M059J (cell line): Measurements from ENCODE around the gene CHCHD6. TPM values are rescaled to one million over a fixed set of nuclear protein-coding genes. Genes with fewer than 3 reads are reported as not detected.

Experiments used
- DNase-seq: peaks from one replicate; pipeline ENCODE4 v3.0.0-alpha.2; 2012; ENCODE audit warnings: low read depth
- total RNA-seq: library from RNA; depleted of rRNA; stranded (reverse); fragments of >200 nt; shearing (Covaris generic); gene quantifications from 2 replicates; pipeline ENCODE4 v1.2.3, GENCODE V29; 2014

Gene CHCHD6
- total RNA-seq, 1 experiment from 2014 or later, result 18.7 TPM

DNA sequence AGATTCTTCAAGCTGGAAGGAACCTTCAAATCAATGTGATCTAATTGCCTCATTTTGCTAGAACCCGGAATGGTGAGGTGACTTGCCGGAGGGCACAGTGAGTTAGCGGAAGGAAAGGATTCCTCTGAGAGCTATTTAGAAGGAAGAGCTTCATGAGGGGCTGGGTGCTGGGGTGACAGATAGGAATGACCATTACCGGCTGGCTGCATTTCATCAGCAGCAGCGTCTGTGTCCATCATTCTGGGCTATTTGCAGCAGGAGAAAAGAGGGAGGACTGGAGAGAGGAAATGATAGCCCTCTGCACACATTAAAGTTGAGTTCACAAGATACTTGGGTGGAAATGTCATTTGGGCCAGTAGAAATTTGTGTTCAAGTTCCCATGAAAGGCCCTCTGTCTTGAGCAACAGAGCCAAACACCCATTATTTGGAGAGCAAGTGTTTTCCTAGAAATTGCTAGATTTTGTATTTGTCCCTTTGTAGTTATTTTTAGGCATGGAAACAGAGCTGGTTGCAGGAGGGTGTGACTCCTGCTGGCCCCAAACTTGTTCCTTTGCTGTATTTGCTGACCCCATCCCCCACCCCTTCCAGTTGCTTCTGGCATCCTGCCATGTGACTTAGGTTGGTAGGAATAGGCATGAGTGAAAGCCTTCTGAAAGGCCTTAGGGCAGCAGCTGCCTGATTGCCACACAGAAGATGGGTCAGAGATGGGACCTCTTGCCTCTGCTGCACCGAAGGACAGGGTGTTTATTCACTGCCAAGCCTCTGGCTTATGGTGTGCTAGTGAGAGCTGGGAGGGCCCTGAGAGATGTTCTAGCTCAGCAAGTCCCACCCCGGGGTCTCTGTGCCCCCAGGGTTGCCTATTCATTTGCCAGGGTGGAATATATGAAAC lies 191.4 kb downstream of the CHCHD6 start:
- DNase-seq, result peak; percentile 56

DNA sequence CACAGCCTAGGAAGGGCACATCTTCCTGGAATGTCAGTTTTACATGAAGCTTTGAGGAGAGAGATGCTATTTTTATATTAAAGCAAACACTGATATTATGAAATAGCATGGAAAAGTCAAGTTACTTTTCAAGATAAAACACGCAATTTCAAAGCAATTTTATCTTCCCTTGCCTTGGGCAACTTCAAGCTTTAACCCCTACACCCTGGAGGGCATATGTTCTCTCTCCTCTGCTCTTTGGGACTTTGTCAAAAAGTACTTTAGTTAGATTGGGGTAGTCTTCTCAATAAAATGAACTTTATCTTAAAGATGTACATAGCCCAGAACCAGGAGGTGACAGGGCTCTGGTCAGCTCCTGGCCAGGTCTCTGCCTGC lies 192.0 kb downstream of the CHCHD6 start:
- DNase-seq, result no peak

DNA sequence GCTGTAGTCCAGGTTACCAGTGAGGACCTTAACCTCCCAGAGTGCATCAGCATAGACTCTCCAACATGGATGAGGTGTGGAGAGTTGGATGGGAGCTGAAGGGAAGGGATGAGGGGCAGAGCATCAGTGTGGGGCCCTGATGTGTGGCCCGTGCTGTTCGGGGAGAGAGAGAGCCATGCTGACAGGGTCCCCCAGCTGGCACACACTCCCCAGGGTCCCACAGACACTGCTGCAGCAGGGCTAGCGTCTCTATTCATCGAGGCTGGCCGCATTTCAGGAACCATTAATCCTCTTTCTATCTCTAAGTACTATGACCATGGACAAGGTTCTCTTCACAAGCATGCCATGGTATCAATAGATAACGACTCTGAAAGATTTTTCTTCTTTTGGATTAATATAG lies 192.9 kb downstream of the CHCHD6 start:
- DNase-seq, result no peak

DNA sequence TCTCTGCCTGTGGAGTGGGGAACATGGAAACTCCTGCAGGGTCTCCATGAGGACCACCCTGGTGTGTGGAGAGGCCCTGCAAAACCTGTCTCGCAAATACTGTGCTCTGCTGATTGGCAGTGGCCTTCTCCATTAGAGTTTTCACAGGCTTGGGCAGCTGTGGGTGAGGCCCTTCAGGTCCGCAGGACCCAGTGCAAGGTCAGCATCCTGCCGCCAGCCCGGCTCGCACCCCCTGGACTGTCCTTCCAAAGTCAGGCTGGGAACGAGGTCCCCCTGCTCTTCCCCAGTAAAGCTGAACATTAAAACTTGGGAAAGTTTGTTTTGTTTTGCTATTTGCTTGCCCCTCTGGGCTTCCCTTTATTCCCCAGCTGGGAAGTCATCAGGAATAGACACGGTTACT lies 193.9 kb downstream of the CHCHD6 start:
- DNase-seq, result no peak

- no peak for DNase-seq
Observed at GRCh38 chr3:126900859-126901540, 197.0 kb downstream of the CHCHD6 start.

GRCh38 chr3:126901631-126902030 lies 197.6 kb downstream of the CHCHD6 start:
- no peak for DNase-seq

GRCh38 chr3:126903521-126903920 lies 199.5 kb downstream of the CHCHD6 start:
- DNase-seq, result no peak

DNA sequence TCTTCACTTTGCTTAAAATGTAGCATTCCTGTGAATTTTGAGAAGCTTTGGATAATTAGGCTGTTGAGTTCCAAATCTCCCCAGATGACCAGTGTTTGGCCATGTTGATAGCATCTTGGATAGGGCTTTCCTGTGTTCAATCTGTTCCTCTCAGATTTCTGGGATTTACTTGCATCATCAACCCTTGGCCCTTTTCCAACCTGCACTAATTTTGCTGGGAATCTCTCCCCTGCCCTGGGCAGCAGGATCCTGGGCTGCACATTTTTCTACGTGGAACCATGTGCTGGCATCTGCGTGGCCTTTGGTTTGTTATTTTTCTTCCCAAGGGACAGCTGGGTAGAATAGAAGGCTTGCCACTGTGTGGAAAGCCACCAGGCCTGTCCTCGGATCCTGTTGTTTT lies 203.5 kb downstream of the CHCHD6 start:
- DNase-seq, result peak; percentile 25

DNA sequence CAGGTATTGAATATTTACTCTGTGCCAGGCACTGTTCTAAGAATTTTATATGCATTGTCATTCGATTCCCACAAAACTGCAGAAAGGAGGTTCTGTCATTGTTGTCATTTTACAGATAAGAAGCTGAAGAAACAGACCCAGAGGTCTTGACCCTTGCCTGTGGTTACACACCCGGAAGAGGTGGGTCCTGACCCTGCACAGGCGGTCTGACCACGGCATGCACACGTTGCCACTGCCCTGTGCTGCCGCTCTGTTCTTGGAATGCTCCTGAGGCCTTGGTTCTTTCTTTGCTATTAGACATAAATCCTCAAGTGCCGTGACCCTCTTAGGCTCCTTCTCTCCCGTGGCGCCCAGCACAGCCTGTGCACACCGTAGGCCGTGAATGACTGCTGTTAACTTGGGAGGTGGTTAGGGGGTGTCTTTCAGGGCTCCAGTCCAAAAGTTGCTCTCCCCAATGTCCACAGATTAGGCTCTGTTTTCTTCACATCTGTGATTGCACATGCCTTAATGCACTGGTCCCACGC lies 204.8 kb downstream of the CHCHD6 start:
- DNase-seq, result peak; percentile 79

GRCh38 chr3:126910231-126910630 lies 206.2 kb downstream of the CHCHD6 start:
- DNase-seq, result no peak

GRCh38 chr3:126911162-126912026 lies 207.4 kb downstream of the CHCHD6 start:
- peak; percentile 100 for DNase-seq

DNA sequence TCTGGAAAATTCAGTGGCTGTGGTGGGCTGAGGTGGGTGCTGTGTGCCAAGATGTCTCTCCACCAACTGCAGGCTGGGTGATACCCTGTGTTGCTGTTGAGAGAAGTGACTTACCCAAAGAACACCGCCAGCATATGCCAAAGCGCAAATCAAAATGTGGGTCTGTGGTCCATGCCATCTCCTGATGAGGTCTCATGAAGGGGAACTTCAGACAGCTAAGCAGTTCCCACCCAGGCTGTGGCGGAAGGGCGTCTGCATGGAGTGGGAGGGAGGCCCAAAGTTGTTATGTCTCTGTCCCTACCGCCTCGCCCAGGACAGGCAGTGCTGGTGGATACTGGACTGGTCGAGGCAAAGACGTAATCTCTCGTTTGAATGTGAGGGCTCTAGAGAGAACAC lies 208.0 kb downstream of the CHCHD6 start:
- DNase-seq, result no peak

DNA sequence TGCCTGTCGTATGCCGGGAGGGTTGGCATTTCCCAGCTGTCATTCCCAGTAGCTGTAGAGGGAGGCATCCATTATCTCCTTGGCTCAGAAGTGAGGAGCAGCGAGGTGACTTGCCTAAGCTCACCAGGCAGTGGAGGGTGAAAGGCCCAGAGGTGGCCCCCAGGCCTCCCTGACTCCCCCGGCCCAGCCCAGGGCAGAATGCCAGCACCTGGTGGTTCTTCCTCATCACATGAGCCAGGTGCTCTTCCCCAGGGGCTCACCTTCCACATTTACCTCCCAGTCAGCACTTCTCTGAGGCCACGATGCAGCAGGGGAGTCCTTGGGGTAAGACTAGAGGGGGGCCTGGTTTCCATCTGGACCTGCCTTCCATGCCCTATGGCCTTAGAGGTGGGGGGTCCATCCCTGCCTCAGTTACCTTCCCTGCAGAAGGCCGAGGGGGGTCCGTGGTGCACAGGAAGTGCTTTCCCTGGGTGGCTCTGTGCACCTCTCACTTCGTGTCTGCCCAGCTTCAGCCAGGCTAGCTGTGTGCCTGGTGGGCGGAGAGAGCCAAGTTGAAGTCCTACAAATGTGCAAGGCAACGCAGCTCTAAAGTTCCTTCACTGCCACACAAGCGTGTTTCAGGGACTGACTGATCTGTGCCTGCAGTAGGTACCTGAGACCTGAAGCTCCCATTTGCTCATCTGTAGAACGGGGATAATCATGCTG lies 208.6 kb downstream of the CHCHD6 start:
- DNase-seq, result no peak

DNA sequence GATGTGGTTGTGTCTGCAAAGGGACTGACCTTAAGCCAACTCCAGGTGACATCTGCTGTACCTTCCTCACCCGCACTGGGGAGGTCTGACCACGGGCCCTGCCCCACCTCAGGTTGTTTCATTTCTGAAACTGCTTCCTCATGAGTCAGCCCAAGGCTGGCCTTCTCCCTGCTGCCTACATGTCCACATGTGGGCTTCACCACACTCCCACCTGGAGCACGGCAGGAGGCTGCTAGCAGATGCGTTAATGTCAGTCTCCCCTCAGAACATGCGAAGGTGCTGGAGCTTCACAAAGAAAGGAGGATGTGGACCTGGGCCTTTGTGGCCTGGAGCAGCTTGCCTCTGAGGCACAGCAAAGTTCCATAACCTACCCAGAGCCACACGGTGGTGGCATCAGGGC lies 209.5 kb downstream of the CHCHD6 start:
- DNase-seq, result peak; percentile 75

- no peak for DNase-seq
Observed at GRCh38 chr3:126914226-126914625, 210.2 kb downstream of the CHCHD6 start.

GRCh38 chr3:126915015-126915414 lies 211.0 kb downstream of the CHCHD6 start:
- DNase-seq, result no peak

DNA sequence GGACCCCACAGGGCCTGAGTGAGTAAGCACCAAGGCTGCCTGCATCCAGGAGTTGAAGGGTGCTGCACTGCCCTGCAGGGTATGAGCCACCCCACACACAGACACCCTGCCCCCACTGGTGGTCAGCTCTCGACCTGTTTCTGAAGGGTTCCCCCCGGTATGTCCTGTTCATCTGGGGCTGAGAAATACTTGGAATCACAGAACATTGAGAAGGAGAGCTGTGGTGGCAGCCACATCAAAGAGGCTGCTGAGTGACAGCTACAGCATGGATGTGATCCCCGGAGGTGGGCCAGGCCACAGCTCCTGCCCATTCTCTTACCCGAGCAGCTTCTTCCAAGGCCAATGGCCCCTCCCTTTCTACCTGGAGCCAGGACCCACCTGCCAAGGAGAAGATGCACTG lies 212.5 kb downstream of the CHCHD6 start:
- no peak for DNase-seq

DNA sequence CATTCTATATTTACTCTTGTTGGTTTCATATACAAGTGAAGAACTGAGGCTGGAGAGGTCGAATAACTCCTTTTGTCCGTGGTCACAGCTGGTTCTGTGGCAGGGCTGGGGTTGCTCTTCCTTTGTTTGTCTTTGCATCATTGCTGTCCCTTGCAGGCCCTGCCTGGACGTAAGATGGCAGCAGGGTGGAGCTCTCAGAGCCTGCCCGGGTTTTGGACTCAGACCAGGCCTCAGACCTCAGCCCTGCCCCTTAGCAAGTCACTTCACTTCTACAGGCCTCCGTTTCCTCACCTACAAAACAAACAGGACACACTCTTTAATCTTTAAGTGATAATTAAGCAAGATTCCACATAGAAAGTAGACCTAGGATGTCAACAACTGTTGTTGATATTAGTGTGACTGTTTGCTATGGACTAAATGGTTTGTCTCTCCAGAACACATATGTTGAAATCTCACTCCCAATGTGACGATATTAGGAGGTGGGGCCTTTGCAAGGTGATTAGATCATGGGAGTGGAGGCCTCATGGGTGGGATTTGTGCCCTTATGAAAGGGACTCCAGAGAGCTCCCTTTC lies 213.3 kb downstream of the CHCHD6 start:
- no peak for DNase-seq

- no peak for DNase-seq
Observed at GRCh38 chr3:126918355-126918821, 214.3 kb downstream of the CHCHD6 start.

GRCh38 chr3:126921085-126921824 lies 217.2 kb downstream of the CHCHD6 start:
- no peak for DNase-seq
